Mesendoderm (in vitro differentiated cells): Measurements from ENCODE around the gene CKS2.

Source experiments
- DNase-seq: peaks from one replicate; pipeline ENCODE4 v3.0.0; 2013
- H2AK5ac ChIP-seq: 2 replicates; pipeline ENCODE4 v1.6.1; 2013; ENCODE audit warnings: low read length, inconsistent platforms
- H2BK120ac ChIP-seq: 2 replicates; pipeline ENCODE4 v1.6.1; 2013; ENCODE audit warnings: low read depth, mild to moderate bottlenecking, low read length, moderate library complexity, mixed read lengths
- H2BK15ac ChIP-seq: replicated peaks from 2 replicates; pipeline ENCODE4 v1.6.1; 2013; ENCODE audit warnings: low read depth, mild to moderate bottlenecking, moderate library complexity
- H2BK5ac ChIP-seq: 2 replicates; pipeline ENCODE4 v1.6.1; 2013; ENCODE audit warnings: low read length, inconsistent platforms
- H3K18ac ChIP-seq: 2 replicates; pipeline ENCODE4 v1.6.1; 2013; ENCODE audit warnings: mild to moderate bottlenecking, low read length, mixed read lengths
- H3K23ac ChIP-seq: one replicate; pipeline ENCODE4 v1.6.1; 2013; ENCODE audit warnings: low read length
- H3K27ac ChIP-seq: 2 replicates; pipeline ENCODE4 v1.5.1; 2013; ENCODE audit warnings: low read depth, mild to moderate bottlenecking, inconsistent platforms, low read length, moderate library complexity
- H3K27me3 ChIP-seq: 2 replicates; pipeline ENCODE4 v1.6.1; 2013; ENCODE audit warnings: low read length, control low read depth, mild to moderate bottlenecking, inconsistent platforms; ENCODE audit not compliant: insufficient read depth, poor library complexity
- H3K36me3 ChIP-seq: 2 replicates; pipeline ENCODE4 v1.6.1; 2013; ENCODE audit warnings: low read length, inconsistent platforms; ENCODE audit not compliant: control insufficient read depth, insufficient read depth
- H3K4ac ChIP-seq: one replicate; pipeline ENCODE4 v1.6.1; 2013; ENCODE audit warnings: low read depth, mild to moderate bottlenecking, low read length, moderate library complexity
- H3K4me1 ChIP-seq: 2 replicates; pipeline ENCODE4 v1.6.1; 2013; ENCODE audit warnings: low read depth, low read length, inconsistent platforms; ENCODE audit not compliant: control insufficient read depth
- H3K4me2 ChIP-seq: 2 replicates; pipeline ENCODE4 v1.6.1; 2013; ENCODE audit warnings: low read length
- H3K4me3 ChIP-seq: 2 replicates; pipeline ENCODE4 v1.5.1; 2013; ENCODE audit warnings: mild to moderate bottlenecking, low read length
- H3K56ac ChIP-seq: one replicate; pipeline ENCODE4 v1.6.1; 2013; ENCODE audit warnings: low read length
- H3K79me1 ChIP-seq: 2 replicates; pipeline ENCODE4 v1.6.1; 2013; ENCODE audit warnings: low read length, inconsistent platforms
- H3K79me2 ChIP-seq: 2 replicates; pipeline ENCODE4 v1.6.1; 2013; ENCODE audit warnings: mild to moderate bottlenecking, low read length; ENCODE audit not compliant: control insufficient read depth, insufficient read depth
- H3K9ac ChIP-seq: 2 replicates; pipeline ENCODE4 v1.6.1; 2013; ENCODE audit warnings: low read length, inconsistent platforms
- H4K5ac ChIP-seq: one replicate; pipeline ENCODE4 v1.6.1; 2013; ENCODE audit warnings: low read length
- H4K8ac ChIP-seq: one replicate; pipeline ENCODE4 v1.6.1; 2013; ENCODE audit warnings: low read depth, mild to moderate bottlenecking, control low read depth, low read length, moderate library complexity
- WGBS: extraction: QIAGEN DNeasy Blood & Tissue Kit; methylation state at CpG from one replicate; pipeline ENCODE4 v1.1.7; 2013; ENCODE audit warnings: low lambda C conversion rate, missing lambda C conversion rate; ENCODE audit not compliant: insufficient coverage; ENCODE audit errors: extremely low coverage; 5-methylcytosine and 5-hydroxymethylcytosine counted together

Gene CKS2

DNA sequence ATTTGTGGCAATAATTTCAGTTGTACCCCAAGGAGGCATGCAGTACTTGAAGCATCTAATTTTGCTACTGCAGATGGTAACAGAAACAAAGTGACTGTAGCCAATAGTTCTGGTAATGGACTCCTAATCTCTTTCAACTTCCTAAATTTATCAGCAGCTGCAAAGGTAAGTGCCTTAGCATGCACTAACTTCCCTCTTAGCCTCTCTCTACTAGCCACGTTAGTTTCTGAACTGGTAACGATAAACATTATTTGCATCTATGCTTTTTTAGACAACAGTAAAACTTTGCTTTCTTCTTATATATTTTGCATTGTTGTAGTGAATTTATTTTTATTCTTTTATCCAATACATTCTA is 6.2 kb upstream of the CKS2 start:
- no peak for DNase-seq
- no peak overlapping the region for H3K4ac ChIP-seq
- H2BK5ac ChIP-seq = no peak overlapping the region
- H4K5ac ChIP-seq = no peak overlapping the region
- no peak overlapping the region for H3K4me3 ChIP-seq
- H3K4me1 ChIP-seq = peaks cover 2% of the 10 kb centered on the region
- no peak overlapping the region for H3K4me2 ChIP-seq
- no peak overlapping the region for H2BK15ac ChIP-seq
- no CpG with 5 or more reads among the region's 2 CpGs for WGBS
- H3K36me3 ChIP-seq = no peaks in the 10 kb centered on the region
- H3K79me2 ChIP-seq = no peaks in the 10 kb centered on the region
- H2AK5ac ChIP-seq = no peak overlapping the region
- no peaks in the 10 kb centered on the region for H3K27me3 ChIP-seq
- H4K8ac ChIP-seq = no peak overlapping the region
- no peak overlapping the region for H3K18ac ChIP-seq
- peaks cover 2% of the 10 kb centered on the region for H3K79me1 ChIP-seq
- no peak overlapping the region for H3K27ac ChIP-seq
- H3K23ac ChIP-seq = no peak overlapping the region
- H3K56ac ChIP-seq = no peak overlapping the region
- H2BK120ac ChIP-seq = no peak overlapping the region
- no peak overlapping the region for H3K9ac ChIP-seq

DNA sequence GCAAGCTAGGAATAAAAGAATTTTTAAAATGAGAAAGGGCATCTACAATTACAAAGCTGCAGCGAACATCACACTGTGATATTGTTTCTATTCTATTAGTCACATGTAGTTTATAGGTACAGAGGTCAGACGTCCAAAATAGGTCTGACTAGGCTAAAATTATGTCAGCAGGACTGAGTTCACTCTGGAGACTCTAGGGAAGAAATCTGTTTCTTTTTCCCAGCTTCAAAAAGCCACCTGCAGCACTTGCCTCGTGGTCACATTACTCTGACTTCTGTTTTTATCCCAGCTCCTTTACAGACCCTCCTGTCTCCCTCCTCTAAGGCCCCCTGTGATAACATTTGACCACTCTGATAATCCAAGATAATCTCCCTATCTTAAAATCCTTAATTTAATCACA is 5.1 kb upstream of the CKS2 start:
- Histone ChIP-seq H3K56ac (no peak overlapping the region), H2BK5ac (no peak overlapping the region), H3K79me2 (no peaks in the 10 kb centered on the region), H3K4ac (no peak overlapping the region), H4K5ac (no peak overlapping the region), H3K4me1 (peaks cover 2% of the 10 kb centered on the region), H3K9ac (no peak overlapping the region), H3K79me1 (peaks cover 2% of the 10 kb centered on the region), H3K23ac (no peak overlapping the region), H3K27ac (no peak overlapping the region), H3K4me2 (no peak overlapping the region), H3K4me3 (no peak overlapping the region), H2AK5ac (no peak overlapping the region), H3K27me3 (no peaks in the 10 kb centered on the region), H3K36me3 (no peaks in the 10 kb centered on the region), H2BK120ac (no peak overlapping the region), H3K18ac (no peak overlapping the region), H4K8ac (no peak overlapping the region), H2BK15ac (no peak overlapping the region)
- no CpG with 5 or more reads among the region's 3 CpGs for WGBS
- no peak for DNase-seq

- peaks cover 2% of the 10 kb centered on the region for H3K4me1 ChIP-seq
- H3K4ac ChIP-seq = no peak overlapping the region
- H3K18ac ChIP-seq = no peak overlapping the region
- H3K56ac ChIP-seq = peak overlapping the region; percentile 70
- H3K4me3 ChIP-seq = no peak overlapping the region
- no CpG with 5 or more reads among the region's 6 CpGs for WGBS
- DNase-seq = peak; percentile 65
- H3K79me2 ChIP-seq = peaks cover 30% of the 10 kb centered on the region
- H4K5ac ChIP-seq = no peak overlapping the region
- peak overlapping the region; percentile 65 for H4K8ac ChIP-seq
- no peaks in the 10 kb centered on the region for H3K36me3 ChIP-seq
- no peaks in the 10 kb centered on the region for H3K27me3 ChIP-seq
- H2BK5ac ChIP-seq = no peak overlapping the region
- no peak overlapping the region for H2BK15ac ChIP-seq
- no peak overlapping the region for H3K4me2 ChIP-seq
- peak overlapping the region; percentile 24 for H3K9ac ChIP-seq
- H3K79me1 ChIP-seq = peaks cover 2% of the 10 kb centered on the region
- H3K27ac ChIP-seq = no peak overlapping the region
- H2AK5ac ChIP-seq = no peak overlapping the region
- no peak overlapping the region for H3K23ac ChIP-seq
- H2BK120ac ChIP-seq = no peak overlapping the region
Measured at GRCh38 chr9:89309166-89309565, 1.8 kb upstream of the CKS2 start.

GRCh38 chr9:89309608-89310474 is 1.2 kb upstream of the CKS2 start:
- Histone ChIP-seq H3K23ac (peak overlapping the region; percentile 6), H3K9ac (peak overlapping the region; percentile 91), H4K8ac (peak overlapping the region; percentile 100), H3K4me2 (peak overlapping the region; percentile 54), H2BK120ac (peak overlapping the region; percentile 16), H3K18ac (peak overlapping the region; percentile 82), H4K5ac (peak overlapping the region; percentile 47), H2BK15ac (no peak overlapping the region), H3K79me2 (peaks cover 37% of the 10 kb centered on the region), H3K4ac (peak overlapping the region; percentile 95), H3K56ac (peak overlapping the region; percentile 98), H3K4me1 (peaks cover 2% of the 10 kb centered on the region), H2AK5ac (no peak overlapping the region), H3K79me1 (peaks cover 2% of the 10 kb centered on the region), H3K27me3 (no peaks in the 10 kb centered on the region), H3K27ac (peak overlapping the region; percentile 97), H3K36me3 (no peaks in the 10 kb centered on the region), H2BK5ac (peak overlapping the region; percentile 79), H3K4me3 (peak overlapping the region; percentile 83)
- no CpG with 5 or more reads among the region's 23 CpGs for WGBS
- peak; percentile 88 for DNase-seq

DNA sequence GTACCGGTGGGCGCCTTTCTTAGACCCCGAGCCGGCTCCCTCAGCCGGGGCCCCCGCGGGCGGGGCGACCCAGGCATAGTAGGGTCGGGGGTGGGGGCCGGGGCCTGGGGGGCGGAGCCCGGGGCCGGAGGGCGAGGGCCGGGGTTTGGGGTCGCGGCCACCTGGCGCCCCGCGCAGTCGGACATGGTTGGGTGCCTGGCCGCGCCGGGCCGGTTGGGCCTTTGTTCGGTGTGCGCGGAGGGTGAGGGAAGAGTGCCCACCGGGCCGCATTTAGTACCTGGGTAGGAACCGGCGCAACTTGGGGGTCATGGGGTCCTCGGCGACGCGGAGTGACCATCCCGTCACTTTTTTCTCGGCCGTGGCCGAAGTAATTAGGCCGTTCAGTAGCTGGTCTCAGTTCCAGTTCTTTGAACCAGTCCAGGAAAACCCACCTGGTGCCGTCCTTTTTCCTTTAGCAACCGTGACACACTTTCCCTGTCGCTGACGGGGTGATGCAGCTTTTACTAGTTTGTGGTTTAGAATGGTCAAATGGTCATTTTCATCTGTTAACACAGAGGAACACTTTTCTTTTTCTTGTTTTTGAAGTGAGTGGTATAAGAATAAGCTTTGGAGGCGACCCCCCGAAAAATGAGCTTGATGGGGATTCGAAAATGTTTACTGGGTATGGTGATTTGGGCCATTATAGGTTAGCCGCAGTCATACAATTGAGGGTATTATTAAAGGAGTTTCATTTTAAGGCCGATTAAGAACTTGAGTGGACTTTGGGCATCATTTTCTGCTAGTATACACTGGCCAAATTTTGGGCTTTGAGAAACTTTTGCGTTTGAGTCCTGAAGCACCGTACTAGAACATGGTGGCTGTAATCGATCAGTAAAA is 589 bp downstream of the CKS2 start:
- no peak overlapping the region for H2BK15ac ChIP-seq
- H3K79me2 ChIP-seq = peaks cover 40% of the 10 kb centered on the region
- H3K23ac ChIP-seq = peak overlapping the region; percentile 33
- peak overlapping the region; percentile 86 for H3K18ac ChIP-seq
- H3K4ac ChIP-seq = peak overlapping the region; percentile 88
- H3K27ac ChIP-seq = peak overlapping the region; percentile 91
- H3K4me2 ChIP-seq = peak overlapping the region; percentile 49
- peaks cover 2% of the 10 kb centered on the region for H3K4me1 ChIP-seq
- H3K79me1 ChIP-seq = peaks cover 2% of the 10 kb centered on the region
- no CpG with 5 or more reads among the region's 54 CpGs for WGBS
- H2AK5ac ChIP-seq = no peak overlapping the region
- no peak overlapping the region for H4K8ac ChIP-seq
- H3K9ac ChIP-seq = peak overlapping the region; percentile 98
- peaks cover 2% of the 10 kb centered on the region for H3K36me3 ChIP-seq
- no peak overlapping the region for H4K5ac ChIP-seq
- no peak for DNase-seq
- H3K27me3 ChIP-seq = no peaks in the 10 kb centered on the region
- H3K56ac ChIP-seq = peak overlapping the region; percentile 97
- no peak overlapping the region for H2BK120ac ChIP-seq
- peak overlapping the region; percentile 17 for H2BK5ac ChIP-seq
- H3K4me3 ChIP-seq = peak overlapping the region; percentile 99
